Keratinocyte (primary cell): Measurements from ENCODE around the gene RO60. TPM values are rescaled to one million over a fixed set of nuclear protein-coding genes. Genes with fewer than 3 reads are reported as not detected.
A peak's percentile ranks its signal among the peaks of the same experiment; 100 is the strongest.
"Not testable (repeated sequence)": the region's sequence is repeated elsewhere in the genome, so short reads cannot be mapped to it uniquely, and the experiment has no call there.

Source experiments
- DNase-seq: peaks from one replicate; pipeline ENCODE4 v3.0.0-alpha.2; 2011; ENCODE audit warnings: low read depth, missing footprints, low spot score
- FAIRE-seq: peaks from 2 replicates; lab custom pipeline; 2011; peaks lifted over from hg19 to GRCh38; lab: Jason Lieb, UNC
- H2AFZ ChIP-seq: 2 replicates; pipeline ENCODE4 v1.6.0; 2012; ENCODE audit warnings: low read length, control low read depth, inconsistent platforms; ENCODE audit not compliant: control insufficient read depth
- H3K27ac ChIP-seq: 2 replicates; pipeline ENCODE4 v1.5.1; 2011; ENCODE audit warnings: low read length; ENCODE audit not compliant: control insufficient read depth, insufficient read depth
- H3K27me3 ChIP-seq: 3 replicates; pipeline ENCODE4 v1.6.0; 2011; ENCODE audit warnings: low read length; ENCODE audit not compliant: control insufficient read depth, insufficient read depth; ENCODE audit errors: extremely low read depth
- H3K36me3 ChIP-seq, 2 experiments: 2 replicates in 1 of 2; 3 replicates in 1 of 2; pipeline ENCODE4 v1.5.1; 2011; ENCODE audit warnings: low read length in 2 of 2, mild to moderate bottlenecking in 1 of 2; ENCODE audit not compliant: control insufficient read depth in 2 of 2, insufficient read depth in 2 of 2; ENCODE audit errors: extremely low read depth in 1 of 2
- H3K4me1 ChIP-seq: 3 replicates; pipeline ENCODE4 v1.5.1; 2011; ENCODE audit warnings: low read length; ENCODE audit not compliant: control insufficient read depth, insufficient read depth; ENCODE audit errors: extremely low read depth
- H3K4me2 ChIP-seq: 3 replicates; pipeline ENCODE4 v1.6.0; 2011; ENCODE audit warnings: low read depth, low read length; ENCODE audit not compliant: control insufficient read depth, insufficient read depth; ENCODE audit errors: extremely low read depth
- H3K4me3 ChIP-seq, 3 experiments: fragments of 200-600 bp in 1 of 3; sonication (generic) in 1 of 3; 2 replicates in 2 of 3; 3 replicates in 1 of 3; pipeline ENCODE4 v1.5.1; 2011 to 2016; ENCODE audit warnings: low read length in 3 of 3, mild to moderate bottlenecking in 3 of 3, control low read depth in 2 of 3, inconsistent platforms in 1 of 3, low read depth in 1 of 3, mixed read lengths in 1 of 3, mixed run types in 1 of 3, moderate library complexity in 1 of 3; ENCODE audit not compliant: control insufficient read depth in 2 of 3, insufficient read depth in 2 of 3; ENCODE audit errors: extremely low read depth in 1 of 3
- H3K79me2 ChIP-seq: 2 replicates; pipeline ENCODE4 v1.6.0; 2012; ENCODE audit warnings: low read length; ENCODE audit not compliant: control insufficient read depth, insufficient read depth
- H3K9ac ChIP-seq: 3 replicates; pipeline ENCODE4 v1.6.0; 2011; ENCODE audit warnings: low read length; ENCODE audit not compliant: control insufficient read depth, insufficient read depth; ENCODE audit errors: extremely low read depth
- H3K9me1 ChIP-seq: 3 replicates; pipeline ENCODE4 v1.6.0; 2011; ENCODE audit warnings: low read length; ENCODE audit not compliant: control insufficient read depth, insufficient read depth; ENCODE audit errors: extremely low read depth
- H3K9me3 ChIP-seq: 2 replicates; pipeline ENCODE4 v1.5.1; 2012; ENCODE audit warnings: low read depth, low read length; ENCODE audit not compliant: control insufficient read depth
- H4K20me1 ChIP-seq: 3 replicates; pipeline ENCODE4 v1.6.0; 2011; ENCODE audit warnings: low read length; ENCODE audit not compliant: control insufficient read depth, insufficient read depth; ENCODE audit errors: extremely low read depth
- CTCF ChIP-seq, 3 experiments: IDR thresholded peaks in 1 of 3; conservative IDR thresholded peaks in 1 of 3; optimal IDR thresholded peaks in 1 of 3; 2 replicates in 2 of 3; 3 replicates in 1 of 3; pipeline versions ENCODE3 to v1.5.1; 2011; ENCODE audit warnings: low read length in 3 of 3, mild to moderate bottlenecking in 3 of 3, moderate library complexity in 2 of 3, control low read depth in 1 of 3, inconsistent platforms in 1 of 3; ENCODE audit not compliant: insufficient read depth in 2 of 3; ENCODE audit errors: extremely low read depth in 1 of 3
- EZH2 ChIP-seq: IDR thresholded peaks from one replicate; pipeline ENCODE4 v1.6.1; 2012; ENCODE audit warnings: inconsistent platforms, mild to moderate bottlenecking, low read length, moderate library complexity
- dilution Hi-C: fragments of 300-500 bp; cut with MboI; formaldehyde crosslinking; loops from one replicate; pipeline ENCODE4 v1.7.0; 2020; ENCODE audit warnings: low sequenced_read_pairs; ENCODE audit not compliant: extremely low pct_ligation_motif_present
- polyA plus RNA-seq, 5 experiments: library from polyadenylated mRNA; depleted of rRNA in 3 of 5; stranded (reverse) in 3 of 5; stranded (forward) in 1 of 5; unstranded in 1 of 5; fragments of >200 nt; gene quantifications; 1 replicate in 1 of 5; 2 replicates in 3 of 5; 3 replicates in 1 of 5; pipeline versions ENCODE4 v1.2.1 to v1.2.3, GENCODE V29; 2011 to 2012; ENCODE audit warnings: missing spikeins in 2 of 5, low read depth in 1 of 5, low replicate concordance in 1 of 5

RO60 gene
- polyA plus RNA-seq, 1 donor (not counting 4 experiments of a cell fraction or from before 2014, with no cell fraction given): 25.6 TPM

- H3K9me1 ChIP-seq: no peaks in the 10 kb centered on the region
- H3K36me3 ChIP-seq: peaks cover 2 to 3% of the 10 kb centered on the region in 2 experiments
- H3K9me3 ChIP-seq: no peaks in the 10 kb centered on the region
- no peak overlapping the region for H3K4me2 ChIP-seq
- H3K27me3 ChIP-seq: no peaks in the 10 kb centered on the region
- no peak overlapping the region for H3K9ac ChIP-seq
- H3K79me2 ChIP-seq: peaks cover 27% of the 10 kb centered on the region
- no peak overlapping the region for H3K4me3 ChIP-seq
- FAIRE-seq (no peak), DNase-seq (no peak)
- H2AFZ ChIP-seq: no peak overlapping the region
- no peak overlapping the region for H3K27ac ChIP-seq
- dilution Hi-C loops: no loop called here
- no peaks in the 10 kb centered on the region for H3K4me1 ChIP-seq
- TF ChIP-seq CTCF (optimal IDR thresholded peaks at IDR 0.05 in 1 of 3, IDR thresholded peaks at IDR 0.05 in 1 of 3, conservative IDR thresholded peaks at IDR 0.05 in 1 of 3; ENCODE audit: extremely low read depth in 1 of 3, insufficient read depth in 2 of 3, low read length in 3 of 3) (peak in 1 of 3 experiments; percentile 17), EZH2 (no peak)
- no peaks in the 10 kb centered on the region for H4K20me1 ChIP-seq
Observed at GRCh38 chr1:193031431-193031830, 28.0 kb upstream of the RO60 start.

GRCh38 chr1:193032643-193033427 lies 26.6 kb upstream of the RO60 start:
- H4K20me1 ChIP-seq, H3K9ac ChIP-seq, FAIRE-seq, H3K4me2 ChIP-seq, DNase-seq, H3K9me1 ChIP-seq, dilution Hi-C loops, H3K4me3 ChIP-seq, H3K27me3 ChIP-seq, H3K4me1 ChIP-seq, H3K27ac ChIP-seq, H2AFZ ChIP-seq, H3K9me3 ChIP-seq, H3K36me3 ChIP-seq: not testable (repeated sequence)
- peaks cover 41% of the 10 kb centered on the region for H3K79me2 ChIP-seq
